ENCODE measurements around the gene SPEF2. TPM values are rescaled to one million over a fixed set of nuclear protein-coding genes. Genes with fewer than 3 reads are reported as not detected.

The SPEF2 gene
- total RNA-seq, 1 experiment from 2014 or later = 10.6 TPM

DNA sequence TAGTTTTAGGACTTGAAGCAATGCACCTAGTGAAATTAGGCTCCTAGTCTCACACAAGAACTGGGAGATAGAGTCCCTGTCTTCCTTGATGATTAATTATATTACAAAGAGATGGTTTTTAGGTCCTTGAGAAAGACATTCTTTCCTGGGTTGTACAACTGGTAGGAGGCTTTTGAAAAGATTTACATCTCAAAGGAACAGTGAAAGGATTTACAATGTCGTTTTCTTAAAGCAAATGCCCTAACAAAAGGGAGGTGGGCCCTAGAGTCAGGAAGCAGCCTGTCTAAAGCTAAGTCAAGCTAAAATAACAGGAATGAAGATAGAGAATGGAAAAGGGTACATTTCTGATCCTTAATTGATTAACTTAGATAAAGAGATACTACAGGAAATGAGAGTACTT is 136.8 kb downstream of the SPEF2 start:
- intact Hi-C loops (cut with micrococcal nuclease; ENCODE audit: unreplicated experiment) = no loop called here
- Histone ChIP-seq H3K4me3 (no peak overlapping the region), H3K9me2 (ENCODE audit: insufficient read depth) (no peaks in the 10 kb centered on the region), H3K9me3 (ENCODE audit: insufficient read depth, low read depth) (no peaks in the 10 kb centered on the region), H3K36me3 (ENCODE audit: low read depth) (no peaks in the 10 kb centered on the region), H3K4me2 (no peak overlapping the region), H3F3A (ENCODE audit: insufficient read depth, low read depth) (no peaks in the 10 kb centered on the region), H3K4me1 (replicated peaks; ENCODE audit: insufficient read depth) (no peaks in the 10 kb centered on the region), H3K79me2 (ENCODE audit: low read depth) (no peaks in the 10 kb centered on the region), H3K27me3 (ENCODE audit: insufficient read depth, low read depth) (no peaks in the 10 kb centered on the region), H2AFZ (no peak overlapping the region), H3K27ac (no peak overlapping the region), H4K20me1 (ENCODE audit: insufficient read depth) (no peaks in the 10 kb centered on the region)
- no TSS peak for BruUV-seq (replicated peaks)
- TF ChIP-seq, protein P1, sequence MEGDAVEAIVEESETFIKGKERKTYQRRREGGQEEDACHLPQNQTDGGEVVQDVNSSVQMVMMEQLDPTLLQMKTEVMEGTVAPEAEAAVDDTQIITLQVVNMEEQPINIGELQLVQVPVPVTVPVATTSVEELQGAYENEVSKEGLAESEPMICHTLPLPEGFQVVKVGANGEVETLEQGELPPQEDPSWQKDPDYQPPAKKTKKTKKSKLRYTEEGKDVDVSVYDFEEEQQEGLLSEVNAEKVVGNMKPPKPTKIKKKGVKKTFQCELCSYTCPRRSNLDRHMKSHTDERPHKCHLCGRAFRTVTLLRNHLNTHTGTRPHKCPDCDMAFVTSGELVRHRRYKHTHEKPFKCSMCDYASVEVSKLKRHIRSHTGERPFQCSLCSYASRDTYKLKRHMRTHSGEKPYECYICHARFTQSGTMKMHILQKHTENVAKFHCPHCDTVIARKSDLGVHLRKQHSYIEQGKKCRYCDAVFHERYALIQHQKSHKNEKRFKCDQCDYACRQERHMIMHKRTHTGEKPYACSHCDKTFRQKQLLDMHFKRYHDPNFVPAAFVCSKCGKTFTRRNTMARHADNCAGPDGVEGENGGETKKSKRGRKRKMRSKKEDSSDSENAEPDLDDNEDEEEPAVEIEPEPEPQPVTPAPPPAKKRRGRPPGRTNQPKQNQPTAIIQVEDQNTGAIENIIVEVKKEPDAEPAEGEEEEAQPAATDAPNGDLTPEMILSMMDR (conservative IDR thresholded peaks at IDR 0.05) = no peak
- TF ChIP-seq EZH2 (IDR thresholded peaks at IDR 0.05; ENCODE audit: low read depth) = no peak
- POLR2A ChIA-PET (ENCODE audit: unreplicated experiment) = interaction anchor here (0.6 kb wide), 1 partner anchor 246 kb away, joined by 3 read pairs; no protein-coding TSS in a partner anchor
- CTCF ChIA-PET = no interaction called here
- DNase-seq = no peak

DNA sequence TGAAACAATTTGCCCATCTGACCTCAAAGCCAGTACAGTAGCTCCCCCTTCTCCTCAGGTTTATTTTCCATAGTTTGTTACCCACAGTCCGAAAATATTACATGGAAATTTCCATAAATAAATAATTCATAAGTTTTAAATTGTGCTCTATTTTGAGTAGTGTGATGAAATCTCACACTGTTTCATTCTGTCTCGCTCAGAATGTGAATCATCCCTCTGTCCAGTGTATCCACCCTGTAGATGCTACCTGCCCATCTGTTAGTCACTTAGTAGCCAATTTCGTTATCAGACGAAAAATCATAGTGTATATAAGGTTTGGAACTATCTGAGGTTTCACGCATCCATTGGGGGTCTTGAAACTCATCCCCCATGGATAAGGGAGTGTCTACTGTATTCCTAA is 138.3 kb downstream of the SPEF2 start:
- Histone ChIP-seq H3K79me2 (ENCODE audit: low read depth) (no peaks in the 10 kb centered on the region), H3K4me3 (no peak overlapping the region), H3K9me2 (ENCODE audit: insufficient read depth) (no peaks in the 10 kb centered on the region), H3F3A (ENCODE audit: insufficient read depth, low read depth) (no peaks in the 10 kb centered on the region), H2AFZ (no peak overlapping the region), H4K20me1 (ENCODE audit: insufficient read depth) (no peaks in the 10 kb centered on the region), H3K4me1 (replicated peaks; ENCODE audit: insufficient read depth) (no peaks in the 10 kb centered on the region), H3K36me3 (ENCODE audit: low read depth) (no peaks in the 10 kb centered on the region), H3K9me3 (ENCODE audit: insufficient read depth, low read depth) (no peaks in the 10 kb centered on the region), H3K4me2 (no peak overlapping the region), H3K27me3 (ENCODE audit: insufficient read depth, low read depth) (no peaks in the 10 kb centered on the region), H3K27ac (no peak overlapping the region)
- no peak for DNase-seq
- BruUV-seq (replicated peaks) = no TSS peak
- TF ChIP-seq, protein P1 (conservative IDR thresholded peaks at IDR 0.05) = no peak
- no peak for TF ChIP-seq EZH2 (IDR thresholded peaks at IDR 0.05; ENCODE audit: low read depth)
- intact Hi-C loops (cut with micrococcal nuclease; ENCODE audit: unreplicated experiment) = no loop called here
- ChIA-PET POLR2A (ENCODE audit: unreplicated experiment) (no interaction called here), CTCF (no interaction called here)

DNA sequence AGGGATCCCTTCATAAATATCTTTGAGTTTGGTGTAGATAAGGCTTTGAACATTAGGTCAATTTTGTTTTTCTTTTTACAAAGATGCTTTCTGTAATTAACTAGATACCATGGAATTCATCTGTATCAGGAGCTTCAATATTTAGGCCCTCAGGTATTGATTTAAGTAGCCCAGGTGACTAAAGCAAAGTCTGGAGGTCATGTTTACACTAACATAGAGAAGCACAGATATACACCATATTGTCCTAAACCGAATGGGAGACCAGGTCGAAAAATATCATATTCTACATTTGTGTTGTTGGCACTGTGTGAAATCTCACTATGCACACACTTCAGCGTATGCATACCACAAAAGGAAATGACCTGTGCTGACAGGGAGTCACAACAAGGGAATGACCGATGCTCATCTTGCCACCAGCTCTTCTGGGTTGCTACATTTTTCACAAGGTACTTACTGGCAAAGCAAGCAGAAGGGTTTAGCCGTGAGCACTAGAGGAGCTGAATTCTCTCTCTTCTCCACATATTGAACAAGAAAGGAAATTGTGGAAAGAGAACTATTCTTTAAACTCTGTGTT is 140.6 kb downstream of the SPEF2 start:
- H2AFZ ChIP-seq = no peak overlapping the region
- DNase-seq = no peak
- no peak overlapping the region for H3K4me2 ChIP-seq
- intact Hi-C loops (cut with micrococcal nuclease; ENCODE audit: unreplicated experiment) = no loop called here
- TF ChIP-seq EZH2 (IDR thresholded peaks at IDR 0.05; ENCODE audit: low read depth) = no peak
- TF ChIP-seq, protein P1 (conservative IDR thresholded peaks at IDR 0.05) = no peak
- no peaks in the 10 kb centered on the region for H3F3A ChIP-seq (ENCODE audit: insufficient read depth, low read depth)
- no peaks in the 10 kb centered on the region for H3K4me1 ChIP-seq (replicated peaks; ENCODE audit: insufficient read depth)
- no peak overlapping the region for H3K4me3 ChIP-seq
- no peaks in the 10 kb centered on the region for H3K9me2 ChIP-seq (ENCODE audit: insufficient read depth)
- no TSS peak for BruUV-seq (replicated peaks)
- ChIA-PET POLR2A (ENCODE audit: unreplicated experiment) (no interaction called here), CTCF (no interaction called here)
- H4K20me1 ChIP-seq (ENCODE audit: insufficient read depth) = no peaks in the 10 kb centered on the region
- no peaks in the 10 kb centered on the region for H3K79me2 ChIP-seq (ENCODE audit: low read depth)
- no peak overlapping the region for H3K27ac ChIP-seq
- no peaks in the 10 kb centered on the region for H3K9me3 ChIP-seq (ENCODE audit: insufficient read depth, low read depth)
- 0 out of 2 replicates have a peak, but pooled peaks cover 3% of the 10 kb centered on the region for H3K27me3 ChIP-seq (ENCODE audit: insufficient read depth, low read depth)
- H3K36me3 ChIP-seq (ENCODE audit: low read depth) = no peaks in the 10 kb centered on the region
